H4 (cell line): ENCODE measurements around the gene CLDN8. TPM values are rescaled to one million over a fixed set of nuclear protein-coding genes. Genes with fewer than 3 reads are reported as not detected.

Source experiments
- DNase-seq: peaks from one replicate; pipeline ENCODE4 v3.0.0-alpha.2; 2015; ENCODE audit warnings: low spot score
- total RNA-seq: library from RNA; depleted of rRNA; stranded (reverse); fragments of >200 nt; shearing (Covaris generic); gene quantifications from 2 replicates; pipeline ENCODE4 v1.2.3, GENCODE V29; 2014; rRNA removed

CLDN8 gene
- total RNA-seq, 1 experiment from 2014 or later = not detected

DNA sequence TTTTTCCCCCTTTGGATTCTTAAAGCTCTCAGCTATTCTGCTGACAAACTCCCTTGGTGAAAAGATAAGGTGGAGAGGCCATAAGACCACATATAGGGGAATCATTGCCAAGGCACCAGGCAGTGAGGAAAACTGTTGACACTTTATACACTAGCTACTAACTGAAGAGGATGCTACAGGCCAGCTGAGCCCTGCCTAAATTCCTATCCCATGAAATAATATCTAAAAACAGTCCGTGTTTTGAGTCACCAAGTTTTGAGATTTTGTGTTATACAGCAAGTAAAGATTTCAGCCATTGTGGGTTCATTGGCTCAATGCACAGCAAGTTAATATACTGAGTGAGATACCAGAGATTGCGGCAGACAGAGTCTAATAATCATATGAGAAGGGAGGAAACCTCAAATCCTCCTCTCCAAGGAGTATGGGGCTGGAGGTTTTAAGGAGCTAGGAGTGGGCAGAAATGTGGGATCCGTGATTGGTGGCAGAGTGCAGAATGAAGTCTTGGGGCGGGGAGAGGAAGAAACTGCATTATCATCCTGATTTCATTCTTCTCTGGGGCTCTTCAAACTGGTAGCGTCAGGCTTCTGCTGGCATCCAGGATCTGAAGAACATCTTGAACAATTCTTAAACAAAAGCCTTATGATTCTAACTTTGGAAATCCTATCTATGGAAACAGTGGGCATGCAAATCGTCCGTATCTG, 9.2 kb downstream of the CLDN8 start:
- DNase-seq = peak; percentile 89

GRCh38 chr21:30200000-30200399, 15.9 kb downstream of the CLDN8 start:
- no peak for DNase-seq

DNA sequence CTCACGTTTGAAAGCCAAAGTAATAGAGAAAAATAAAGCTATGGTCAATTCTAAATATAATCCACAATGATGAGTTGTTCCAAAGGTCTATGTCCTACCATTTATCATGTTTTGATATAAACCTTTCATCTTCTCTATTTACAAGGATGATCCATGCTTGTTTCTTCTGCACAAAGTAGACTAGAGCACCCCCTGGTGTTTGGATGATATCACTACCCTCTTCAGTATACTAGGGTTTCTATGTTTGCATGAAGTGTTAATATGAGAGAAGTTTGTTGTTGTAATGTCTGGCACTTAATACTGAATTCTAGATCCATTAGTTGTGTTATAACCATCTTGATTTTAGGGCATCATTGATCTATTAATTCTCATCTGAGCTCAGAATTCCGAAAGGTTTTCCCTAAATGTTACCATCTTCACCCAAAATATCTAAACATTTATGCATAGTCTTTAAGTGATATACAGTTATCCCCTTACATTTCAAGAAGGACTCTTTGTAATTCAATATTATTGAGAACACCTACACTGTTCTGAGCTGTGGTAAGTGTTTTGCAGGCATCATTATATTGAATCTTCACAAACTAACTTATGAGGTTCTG, 21.1 kb downstream of the CLDN8 start:
- peak; percentile 57 for DNase-seq

- DNase-seq = no peak
Observed at GRCh38 chr21:30193201-30193600, 22.7 kb downstream of the CLDN8 start.

GRCh38 chr21:30190554-30190953, 25.3 kb downstream of the CLDN8 start:
- DNase-seq = no peak

- no peak for DNase-seq
Observed at GRCh38 chr21:30189773-30190172, 26.1 kb downstream of the CLDN8 start.

GRCh38 chr21:30186242-30186641, 29.7 kb downstream of the CLDN8 start:
- DNase-seq = no peak

DNA sequence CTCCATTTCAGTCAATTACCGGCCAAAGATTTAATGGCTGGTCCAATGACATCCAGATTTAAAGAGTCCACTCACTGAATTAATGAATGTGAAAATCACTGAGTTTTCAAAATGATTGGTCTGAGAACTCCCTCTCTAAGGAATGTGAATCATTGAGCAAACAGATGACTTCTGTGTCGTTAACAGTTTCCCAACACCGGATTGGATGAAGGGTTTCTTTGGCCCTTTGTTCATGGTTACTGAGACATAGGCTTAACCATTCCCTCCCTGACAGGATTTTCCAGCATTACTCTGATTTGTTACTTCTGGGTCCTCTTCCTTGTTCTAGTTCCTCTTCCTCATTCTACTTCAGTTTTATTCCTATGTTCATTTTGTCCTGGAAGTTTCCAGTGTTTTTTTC, 47.8 kb downstream of the CLDN8 start:
- DNase-seq = no peak

DNA sequence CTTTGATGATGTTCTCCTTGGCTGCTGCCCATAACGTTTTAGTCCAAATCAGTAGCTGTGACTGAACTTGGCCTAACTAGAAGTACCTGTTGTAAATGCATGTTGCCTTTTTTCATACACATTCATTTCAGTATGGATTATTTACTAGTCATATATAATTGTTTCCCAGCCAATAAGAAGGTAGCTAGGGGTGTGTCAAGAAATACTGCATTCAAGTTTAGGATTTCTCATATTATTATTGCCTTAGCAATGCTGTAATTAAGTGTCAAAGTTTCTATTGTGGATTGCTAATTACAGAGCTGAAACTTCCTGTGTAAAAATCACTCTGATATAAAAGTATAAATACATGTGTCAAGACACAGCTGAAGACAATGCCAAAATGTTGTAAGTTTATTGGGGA, 49.2 kb downstream of the CLDN8 start, which contains the start of gene CLDN17:
Gene CLDN17, minus strand, starts transcription at position 101 of the 400 bp plus-strand sequence. CDS start 188 bp downstream, outside the sequence.
- no peak for DNase-seq

DNA sequence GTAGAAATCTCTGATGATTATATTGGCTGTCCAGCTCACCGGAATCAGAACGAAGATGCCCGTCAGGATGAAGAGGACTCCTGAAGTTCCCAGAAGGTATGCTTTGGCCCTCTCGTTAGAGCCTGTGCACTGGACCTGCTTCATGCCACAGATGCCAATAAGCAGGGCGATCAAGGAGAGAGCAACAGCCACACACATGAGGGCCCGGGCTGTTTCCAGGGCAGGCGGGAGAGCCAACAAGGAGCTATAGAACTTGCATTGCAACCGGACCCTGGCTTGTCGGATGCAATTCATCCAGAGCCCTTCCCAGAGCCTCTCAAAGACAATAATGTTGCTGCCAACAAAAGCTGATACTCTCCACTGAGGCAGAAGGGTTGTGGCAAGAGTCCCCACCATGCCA, 49.7 kb downstream of the CLDN8 start:
- no peak for DNase-seq

DNA sequence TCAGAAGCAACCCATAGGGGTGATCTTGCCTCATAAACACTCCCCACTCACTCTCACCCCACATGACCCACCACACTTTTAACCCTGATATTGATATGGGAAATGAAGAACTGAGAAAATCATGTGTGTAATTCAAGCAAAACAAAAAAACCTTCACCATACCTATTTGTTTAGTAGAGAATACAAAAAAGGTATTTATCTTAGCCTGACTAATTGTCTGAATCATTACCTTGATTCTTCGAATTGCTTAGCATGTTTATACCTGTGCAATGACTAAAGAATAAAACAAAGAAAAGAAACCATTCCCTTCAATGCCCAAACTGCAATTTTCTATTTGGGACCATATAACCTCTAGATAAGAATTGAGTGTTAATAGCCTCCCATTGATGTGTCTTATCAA, 51.1 kb downstream of the CLDN8 start:
- no peak for DNase-seq

Other genes starting within 250 kb of the CLDN8 start
- gene CLDN17, start 49.3 kb downstream of the CLDN8 start, total RNA-seq = not detected in 2 replicates
- not detected in 2 replicates for gene KRTAP24-1, start 66.9 kb upstream of the CLDN8 start, total RNA-seq
- gene KRTAP25-1, start 73.4 kb upstream of the CLDN8 start, total RNA-seq = not detected in 2 replicates
- not detected in 2 replicates for gene KRTAP26-1, start 104.2 kb upstream of the CLDN8 start, total RNA-seq
- gene KRTAP27-1, start 121.6 kb upstream of the CLDN8 start, total RNA-seq = not detected in 2 replicates
- not detected in 2 replicates for gene KRTAP23-1, start 132.5 kb upstream of the CLDN8 start, total RNA-seq
- not detected in 2 replicates for gene KRTAP13-2, start 156.2 kb upstream of the CLDN8 start, total RNA-seq
- gene KRTAP13-1, start 179.9 kb upstream of the CLDN8 start, total RNA-seq = not detected in 2 replicates
- not detected in 2 replicates for gene KRTAP13-3, start 209.8 kb upstream of the CLDN8 start, total RNA-seq
- gene KRTAP13-4, start 214.1 kb upstream of the CLDN8 start, total RNA-seq = not detected in 2 replicates
- not detected in 2 replicates for gene KRTAP15-1, start 224.2 kb upstream of the CLDN8 start, total RNA-seq